B cell (primary cell): ENCODE measurements around the gene RACK1. TPM values are rescaled to one million over a fixed set of nuclear protein-coding genes. Genes with fewer than 3 reads are reported as not detected.
A peak's percentile ranks its signal among the peaks of the same experiment; 100 is the strongest.

Source experiments
- ATAC-seq: fragments of 200-7000 bp; cut with Tn5 transposase; one replicate; pipeline ENCODE4 v1.10.0; 2021; ENCODE audit warnings: low read depth, mild to moderate bottlenecking, moderate number of reproducible peaks, moderate library complexity
- CTCF ChIA-PET: fragments of 350-600 bp; sonication (Branson Sonifier 250); formaldehyde crosslinking; loops from one replicate; lab custom pipeline; 2021; ENCODE audit warnings: antibody characterized with exemption, inconsistent platforms; lab: Charles Lee
- POLR2A ChIA-PET: fragments of 350-600 bp; sonication (Branson Sonifier 250); formaldehyde crosslinking; loops from one replicate; lab custom pipeline; 2021; ENCODE audit warnings: antibody characterized with exemption; lab: Charles Lee
- DNase-seq: peaks from one replicate; pipeline ENCODE4 v3.0.0; 2013
- H2AFZ ChIP-seq: 2 replicates; pipeline ENCODE4 v1.6.1; 2012; ENCODE audit warnings: mild to moderate bottlenecking, low read depth, low read length; ENCODE audit not compliant: insufficient read depth, poor library complexity, severe bottlenecking
- H3K27ac ChIP-seq, 2 donors: 1 replicate in 1 of 2; 2 replicates in 1 of 2; pipeline ENCODE4 v1.5.1; 2012 to 2013; ENCODE audit warnings: low read length in 2 of 2, mild to moderate bottlenecking in 2 of 2, moderate library complexity in 1 of 2
- H3K27me3 ChIP-seq, 4 experiments: fragments of 200-600 bp in 1 of 4; sonication (generic) in 1 of 4; replicated peaks in 1 of 4; 1 replicate in 2 of 4; 2 replicates in 2 of 4; pipeline versions ENCODE4 v1.6.1 to v1.7.0; 2013 to 2016; ENCODE audit warnings: low read length in 3 of 4, mild to moderate bottlenecking in 2 of 4, mixed read lengths in 1 of 4, moderate library complexity in 1 of 4; ENCODE audit not compliant: insufficient read depth in 4 of 4, control insufficient read depth in 3 of 4; ENCODE audit errors: control extremely low read depth in 1 of 4
- H3K36me3 ChIP-seq, 2 experiments: replicated peaks in 1 of 2; 1 replicate in 1 of 2; 2 replicates in 1 of 2; pipeline versions ENCODE4 v1.6.1 to v1.7.1; 2013; ENCODE audit warnings: low read length in 1 of 2; ENCODE audit not compliant: insufficient read depth in 2 of 2, control insufficient read depth in 1 of 2; ENCODE audit errors: control extremely low read depth in 1 of 2, extremely low read depth in 1 of 2
- H3K4me1 ChIP-seq, 2 donors: fragments of 200-600 bp in 1 of 2; sonication (generic) in 1 of 2; 1 replicate in 1 of 2; 2 replicates in 1 of 2; pipeline versions ENCODE4 v1.5.1 to v1.6.1; 2013 to 2017; ENCODE audit warnings: low read length in 2 of 2; ENCODE audit not compliant: control insufficient read depth in 2 of 2, insufficient read depth in 2 of 2
- H3K4me2 ChIP-seq: replicated peaks from 2 replicates; pipeline ENCODE3; 2012; ENCODE audit warnings: mild to moderate bottlenecking, low read depth, low read length; ENCODE audit not compliant: poor library complexity, severe bottlenecking
- H3K4me3 ChIP-seq, 5 experiments: fragments of 200-600 bp in 1 of 5; sonication (generic) in 1 of 5; 1 replicate in 3 of 5; 2 replicates in 2 of 5; pipeline versions ENCODE4 v1.5.1 to v1.7.0; 2011 to 2016; ENCODE audit warnings: low read length in 4 of 5, mild to moderate bottlenecking in 4 of 5, low read depth in 2 of 5, control low read depth in 1 of 5, moderate library complexity in 1 of 5; ENCODE audit not compliant: insufficient read depth in 1 of 5; ENCODE audit errors: control extremely low read depth in 1 of 5, extremely low read depth in 1 of 5
- H3K79me2 ChIP-seq: fragments of 200-600 bp; sonication (generic); one replicate; pipeline ENCODE4 v1.6.0; 2016; ENCODE audit warnings: low read length; ENCODE audit not compliant: control insufficient read depth, insufficient read depth
- H3K9ac ChIP-seq: fragments of 200-600 bp; sonication (generic); 2 replicates; pipeline ENCODE4 v1.6.1; 2017; ENCODE audit warnings: mild to moderate bottlenecking, low read length, moderate library complexity
- H3K9me3 ChIP-seq, 3 donors: one replicate each; pipeline versions ENCODE4 v1.6.1 to v1.7.1; 2013; ENCODE audit warnings: low read length in 2 of 3; ENCODE audit not compliant: control insufficient read depth in 2 of 3, insufficient read depth in 1 of 3; ENCODE audit errors: control extremely low read depth in 1 of 3
- H4K20me1 ChIP-seq: 2 replicates; pipeline ENCODE4 v1.6.0; 2012; ENCODE audit warnings: mild to moderate bottlenecking, low read length; ENCODE audit not compliant: insufficient read depth, control insufficient read depth, poor library complexity, severe bottlenecking
- H3K27ac Mint-ChIP-seq: one replicate; pipeline ENCODE4 v1.8.0; 2021; ENCODE audit warnings: mixed read lengths
- H3K27me3 Mint-ChIP-seq: one replicate; pipeline ENCODE4 v1.8.0; 2021; ENCODE audit warnings: mixed read lengths
- H3K4me1 Mint-ChIP-seq: one replicate; pipeline ENCODE4 v1.8.0; 2021; ENCODE audit warnings: mixed read lengths
- H3K4me3 Mint-ChIP-seq: one replicate; pipeline ENCODE4 v1.8.0; 2021; ENCODE audit warnings: mixed read lengths
- H3K9me3 Mint-ChIP-seq: one replicate; pipeline ENCODE4 v1.8.0; 2022; ENCODE audit warnings: mixed read lengths; ENCODE audit not compliant: insufficient read depth
- CTCF ChIP-seq: fragments of 200-600 bp; IDR thresholded peaks from one replicate; pipeline ENCODE4 v1.8.0; 2022; ENCODE audit warnings: antibody characterized with exemption, mild to moderate bottlenecking
- EZH2 ChIP-seq: IDR thresholded peaks from 2 replicates; pipeline ENCODE4 v1.6.1; 2012; ENCODE audit warnings: borderline replicate concordance, low read depth, mild to moderate bottlenecking, moderate library complexity, low read length; ENCODE audit not compliant: insufficient read depth, poor library complexity, severe bottlenecking
- WGBS: methylation state at CpG from one replicate; pipeline ENCODE4 v1.1.5; 2013; ENCODE audit warnings: missing lambda C conversion rate; ENCODE audit not compliant: insufficient coverage; 5-methylcytosine and 5-hydroxymethylcytosine counted together
- intact Hi-C: fragments of 100-400 bp; cut with micrococcal nuclease; formaldehyde crosslinking; loops from one replicate; pipeline ENCODE4 v1.10.0; 2022
- polyA plus RNA-seq: library from polyadenylated mRNA; depleted of rRNA; stranded (reverse); fragments of >200 nt; gene quantifications from 2 replicates; pipeline ENCODE4 v1.2.3, GENCODE V29; 2012
- total RNA-seq, 2 donors: library from RNA; stranded (reverse); fragments of 120-200 nt in 1 of 2; gene quantifications; 1 replicate in 1 of 2; 2 replicates in 1 of 2; pipeline versions ENCODE4 v1.2.3 to v1.2.4, GENCODE V29; 2013 to 2022

Gene RACK1
- total and polyA plus RNA-seq, 2 donors (not counting 1 experiment from before 2014, with no cell fraction given), result 2,047 to 4,130 TPM

GRCh38 chr5:181203093-181203711, 40.5 kb downstream of the RACK1 start:
- Histone ChIP-seq H4K20me1 (no peaks in the 10 kb centered on the region), H3K9ac (no peak overlapping the region), H3K4me2 (peak overlapping the region; percentile 94), H3K4me1 (peaks cover 34 to 45% of the 10 kb centered on the region in 2 donors), H3K9me3 (peaks cover 0 to 12% (median 2%) of the 10 kb centered on the region in 3 donors), H3K36me3 (no peaks in the 10 kb centered on the region), H3K27me3 (peaks cover 0 to 26% (median 12%) of the 10 kb centered on the region in 4 experiments), H3K79me2 (no peaks in the 10 kb centered on the region), H2AFZ (peak overlapping the region; percentile 69), H3K27ac (no peak overlapping the region), H3K4me3 (no peak overlapping the region)
- ChIA-PET POLR2A (interaction anchor here (1.2 to 1.6 kb wide), 2 partner anchors 14 to 20 kb away, joined by 3 read pairs; partner anchors contain the start of gene TRIM41), CTCF (interaction anchor here (2.6 to 7.9 kb wide), 2 partner anchors 12 to 19 kb away, joined by 8 to 105 read pairs; no protein-coding TSS in a partner anchor)
- WGBS, result 80% methylated on average over 1 of the region's 11 CpGs
- Mint-ChIP-seq H3K27me3 (peaks cover 14% of the 10 kb centered on the region), H3K9me3 (no peaks in the 10 kb centered on the region), H3K27ac (peak overlapping the region; percentile 79), H3K4me1 (peaks cover 57% of the 10 kb centered on the region), H3K4me3 (peak overlapping the region; percentile 98)
- no peak for ATAC-seq
- no peak for DNase-seq
- TF ChIP-seq EZH2 (no peak), CTCF (no peak)
- intact Hi-C loops, result no loop called here

- H3K4me1 Mint-ChIP-seq, result peaks cover 40% of the 10 kb centered on the region
- Histone ChIP-seq H4K20me1 (no peaks in the 10 kb centered on the region), H3K9ac (no peak overlapping the region), H2AFZ (no peak overlapping the region), H3K27me3 (peaks cover 0 to 21% (median 9%) of the 10 kb centered on the region in 4 experiments), H3K9me3 (peaks cover 0 to 6% (median 0%) of the 10 kb centered on the region in 3 donors), H3K4me3 (no peak overlapping the region), H3K36me3 (no peaks in the 10 kb centered on the region), H3K27ac (no peak overlapping the region), H3K4me1 (peaks cover 25 to 26% of the 10 kb centered on the region in 2 donors), H3K4me2 (no peak overlapping the region), H3K79me2 (no peaks in the 10 kb centered on the region)
- DNase-seq (no peak), ATAC-seq (no peak)
- WGBS, result 70% methylated on average over 1 of the region's 4 CpGs
- H3K9me3 Mint-ChIP-seq, result no peaks in the 10 kb centered on the region
- H3K27ac Mint-ChIP-seq, result no peak overlapping the region
- H3K4me3 Mint-ChIP-seq, result no peak overlapping the region
- intact Hi-C loops, result no loop called here
- H3K27me3 Mint-ChIP-seq, result peaks cover 4% of the 10 kb centered on the region
- ChIA-PET CTCF (interaction anchor here (2.6 to 7.9 kb wide), 2 partner anchors 10 to 16 kb away, joined by 8 to 105 read pairs; no protein-coding TSS in a partner anchor), POLR2A (interaction anchor here (1.3 kb wide), 1 partner anchor 11 kb away, joined by 5 read pairs; no protein-coding TSS in a partner anchor)
- TF ChIP-seq CTCF (no peak), EZH2 (no peak)
Observed at GRCh38 chr5:181200816-181201215, 42.9 kb downstream of the RACK1 start.
